ENCODE results near the gene CSMD2.
"Not testable (repeated sequence)": the region's sequence is repeated elsewhere in the genome, so short reads cannot be mapped to it uniquely, and the experiment has no call there.

The CSMD2 gene

GRCh38 chr1:34108269-34108668 is 56.8 kb downstream of the CSMD2 start:
- no peak for DNase-seq (ENCODE audit: low spot score)

GRCh38 chr1:34101151-34101550 is 63.9 kb downstream of the CSMD2 start:
- no peak for DNase-seq (ENCODE audit: low spot score)

- no peak for DNase-seq (ENCODE audit: low spot score)
These were observed 64.7 kb downstream of the CSMD2 start for GRCh38 chr1:34100332-34100731.

DNA sequence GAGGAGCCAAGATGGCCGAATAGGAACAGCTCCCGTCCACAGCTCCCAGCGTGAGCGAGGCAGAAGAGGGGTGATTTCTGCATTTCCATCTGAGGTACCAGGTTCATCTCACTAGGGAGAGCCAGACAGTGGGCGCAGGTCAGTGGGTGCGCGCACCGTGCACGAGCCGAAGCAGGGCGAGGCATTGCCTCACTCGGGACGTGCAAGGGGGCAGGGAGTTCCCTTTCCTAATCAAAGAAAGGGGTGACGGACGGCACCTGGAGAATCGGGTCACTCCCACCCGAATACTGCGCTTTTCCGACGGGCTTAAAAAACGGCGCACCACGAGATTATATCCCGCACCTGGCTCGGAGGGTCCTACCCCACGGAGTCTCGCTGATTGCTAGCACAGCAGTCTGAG is 72.6 kb downstream of the CSMD2 start:
- not testable (repeated sequence) for DNase-seq (ENCODE audit: low spot score)

- no peak for DNase-seq (ENCODE audit: low spot score)
These were observed 75.3 kb downstream of the CSMD2 start for GRCh38 chr1:34089731-34090130.

GRCh38 chr1:34087986-34088385 is 77.0 kb downstream of the CSMD2 start:
- DNase-seq (ENCODE audit: low spot score): no peak

DNA sequence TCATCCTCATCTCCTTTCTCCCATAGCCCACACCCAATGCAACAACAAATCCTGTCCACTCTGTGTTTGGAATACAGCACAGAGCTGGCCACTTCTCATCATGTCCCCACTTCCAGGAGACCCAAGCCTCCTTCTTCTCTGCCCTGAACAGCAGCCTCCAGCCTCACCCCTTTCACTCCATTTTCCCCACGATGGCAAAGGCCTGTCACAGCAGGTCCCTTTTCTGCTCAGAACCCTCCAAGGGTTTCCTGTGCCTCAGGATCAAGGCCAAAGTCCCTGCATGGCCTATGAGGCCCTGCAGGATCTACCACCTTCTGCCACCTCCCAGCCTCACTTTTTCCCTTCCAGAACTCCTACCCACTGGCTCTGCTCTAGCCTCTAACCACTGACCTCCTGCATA is 78.5 kb downstream of the CSMD2 start:
- DNase-seq (ENCODE audit: low spot score): no peak

DNA sequence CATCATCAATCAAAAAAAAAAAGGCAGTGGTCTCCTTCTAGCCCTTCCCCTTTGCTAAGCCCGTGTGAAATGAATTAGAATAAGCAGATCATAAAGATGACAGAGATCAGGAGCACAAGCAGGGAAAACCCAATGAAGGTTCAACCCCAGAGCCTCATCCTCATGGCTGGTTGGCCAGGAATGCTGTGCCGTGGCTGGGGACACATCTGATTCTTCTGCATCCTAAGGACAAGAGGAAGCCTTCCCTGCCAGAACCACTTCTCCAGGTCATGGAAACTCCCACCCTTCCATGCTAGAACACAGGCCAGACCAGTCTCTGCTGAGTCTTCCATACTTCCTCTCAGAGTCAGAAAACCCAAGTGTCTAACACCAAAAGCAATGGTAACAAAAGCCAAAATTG is 81.1 kb downstream of the CSMD2 start:
- DNase-seq (ENCODE audit: low spot score): no peak

GRCh38 chr1:34082085-34082670 is 82.9 kb downstream of the CSMD2 start:
- DNase-seq (ENCODE audit: low spot score): not testable (repeated sequence)

DNA sequence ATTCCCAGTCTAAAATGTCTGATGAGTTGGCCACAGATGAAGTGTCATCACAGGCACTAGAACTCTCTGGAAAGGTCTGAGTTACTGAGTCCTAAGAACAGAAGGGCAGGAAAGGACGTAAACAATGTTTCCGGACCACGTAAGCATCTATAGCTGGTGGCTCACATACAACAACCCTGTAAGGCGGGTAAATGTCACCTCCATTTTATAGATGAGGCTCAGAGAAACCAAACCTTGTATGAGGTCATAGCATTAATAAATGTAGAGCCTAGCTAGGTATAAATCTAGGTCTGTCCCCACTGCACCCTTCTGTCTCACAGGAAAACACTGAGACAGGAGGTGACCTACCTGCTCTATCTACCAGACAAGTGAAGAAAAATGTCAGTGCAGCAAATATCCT is 86.6 kb downstream of the CSMD2 start:
- DNase-seq (ENCODE audit: low spot score): no peak

DNA sequence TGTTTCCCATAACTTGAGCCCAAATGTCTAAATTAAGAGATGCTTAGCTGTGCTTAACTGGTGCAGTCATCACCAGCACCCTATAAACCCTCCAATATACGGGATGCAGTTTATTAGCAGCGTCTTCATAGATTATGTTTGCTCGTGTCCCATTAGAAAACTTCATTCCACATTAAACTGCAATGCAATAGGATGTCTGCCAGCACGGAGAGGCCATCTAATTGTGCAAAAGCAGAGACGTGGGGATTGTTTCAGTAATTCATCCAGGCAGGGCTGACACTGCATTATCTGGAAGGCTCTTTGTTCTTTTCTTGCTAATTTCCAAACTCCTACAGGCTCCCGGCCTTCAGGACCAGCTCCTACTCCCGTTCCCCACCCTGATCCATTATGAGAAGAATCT is 89.5 kb downstream of the CSMD2 start:
- DNase-seq (ENCODE audit: low spot score): no peak

DNA sequence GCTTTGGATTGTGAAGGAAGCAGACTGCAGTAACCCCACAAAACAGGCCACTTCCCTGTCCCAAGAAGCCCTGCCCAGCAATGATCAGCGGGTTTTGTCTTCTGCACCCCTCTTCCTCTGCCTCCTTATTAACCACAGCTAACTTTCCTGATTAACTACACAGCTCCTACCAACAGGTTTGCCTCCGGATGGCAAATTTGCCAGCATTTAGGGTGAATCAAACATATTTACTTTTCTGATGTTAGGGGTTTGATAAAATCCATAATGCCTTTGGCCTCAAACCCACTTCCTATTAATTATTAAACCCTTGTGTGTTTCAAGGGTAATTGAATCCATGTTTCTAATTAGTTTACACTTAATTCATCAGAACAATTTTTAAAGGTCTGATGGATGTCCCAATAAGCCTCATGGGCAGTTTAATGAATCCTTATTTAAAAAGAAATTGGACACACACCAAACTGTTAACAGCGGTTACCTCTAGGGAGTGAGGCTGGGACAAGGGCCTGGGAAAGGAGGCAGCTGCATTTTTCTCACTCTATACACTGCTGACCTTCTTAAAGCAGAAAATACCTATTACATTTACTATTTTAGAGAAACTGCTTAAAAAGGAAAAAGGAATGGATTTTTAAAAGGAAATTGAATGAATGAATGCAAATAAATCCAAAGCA is 91.9 kb downstream of the CSMD2 start:
- no peak for DNase-seq (ENCODE audit: low spot score)

GRCh38 chr1:34070201-34070836 is 94.7 kb downstream of the CSMD2 start:
- DNase-seq (ENCODE audit: low spot score): no peak

GRCh38 chr1:34066981-34067603 is 97.9 kb downstream of the CSMD2 start:
- no peak for DNase-seq (ENCODE audit: low spot score)

GRCh38 chr1:34066166-34066565 is 98.9 kb downstream of the CSMD2 start:
- DNase-seq (ENCODE audit: low spot score): no peak

DNA sequence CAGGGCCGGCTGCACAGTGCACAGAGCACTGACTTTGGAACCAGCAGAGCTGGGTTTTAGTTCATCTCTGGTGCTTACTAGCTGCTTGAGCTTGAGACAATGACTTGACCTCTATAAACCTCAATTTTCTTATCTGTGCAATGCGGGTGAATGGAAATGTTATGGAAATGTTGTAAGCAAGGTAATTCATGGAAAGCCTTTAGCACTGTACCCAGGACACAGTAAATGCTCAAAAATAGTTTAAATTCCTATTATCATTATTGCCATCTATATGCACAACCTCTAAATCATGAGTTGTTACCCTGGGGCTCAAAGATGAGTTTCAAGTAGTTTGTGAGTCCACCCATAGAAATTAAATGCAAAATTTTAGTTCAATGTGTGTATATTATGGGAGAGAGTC is 99.5 kb downstream of the CSMD2 start:
- DNase-seq (ENCODE audit: low spot score): no peak

DNA sequence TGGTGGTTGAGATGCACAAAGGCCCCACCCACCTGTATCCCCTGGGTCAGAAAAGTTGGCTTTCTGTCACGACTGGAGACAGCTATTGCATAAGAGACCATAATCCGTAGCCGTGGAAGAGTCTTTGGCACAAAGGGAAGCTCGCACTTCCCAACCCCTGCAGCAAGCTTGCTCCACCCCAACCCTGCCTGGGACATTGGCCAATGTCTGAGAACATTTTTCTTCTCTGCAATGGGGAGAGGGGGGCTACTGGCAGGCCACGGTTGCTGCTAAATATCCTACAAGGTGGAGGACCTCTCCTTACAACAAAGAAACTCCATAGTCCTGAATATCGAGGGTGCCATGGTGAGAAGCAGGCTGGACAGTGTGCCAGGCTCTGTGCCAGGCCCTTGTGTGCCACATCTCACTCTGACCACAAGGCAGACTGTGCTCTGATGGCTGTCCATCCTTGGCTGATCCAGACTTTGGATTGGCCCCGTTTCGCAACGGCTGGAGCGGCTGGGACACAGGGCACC is 104.1 kb downstream of the CSMD2 start:
- no peak for DNase-seq (ENCODE audit: low spot score)

GRCh38 chr1:34060187-34060730 is 104.8 kb downstream of the CSMD2 start:
- DNase-seq (ENCODE audit: low spot score): no peak

DNA sequence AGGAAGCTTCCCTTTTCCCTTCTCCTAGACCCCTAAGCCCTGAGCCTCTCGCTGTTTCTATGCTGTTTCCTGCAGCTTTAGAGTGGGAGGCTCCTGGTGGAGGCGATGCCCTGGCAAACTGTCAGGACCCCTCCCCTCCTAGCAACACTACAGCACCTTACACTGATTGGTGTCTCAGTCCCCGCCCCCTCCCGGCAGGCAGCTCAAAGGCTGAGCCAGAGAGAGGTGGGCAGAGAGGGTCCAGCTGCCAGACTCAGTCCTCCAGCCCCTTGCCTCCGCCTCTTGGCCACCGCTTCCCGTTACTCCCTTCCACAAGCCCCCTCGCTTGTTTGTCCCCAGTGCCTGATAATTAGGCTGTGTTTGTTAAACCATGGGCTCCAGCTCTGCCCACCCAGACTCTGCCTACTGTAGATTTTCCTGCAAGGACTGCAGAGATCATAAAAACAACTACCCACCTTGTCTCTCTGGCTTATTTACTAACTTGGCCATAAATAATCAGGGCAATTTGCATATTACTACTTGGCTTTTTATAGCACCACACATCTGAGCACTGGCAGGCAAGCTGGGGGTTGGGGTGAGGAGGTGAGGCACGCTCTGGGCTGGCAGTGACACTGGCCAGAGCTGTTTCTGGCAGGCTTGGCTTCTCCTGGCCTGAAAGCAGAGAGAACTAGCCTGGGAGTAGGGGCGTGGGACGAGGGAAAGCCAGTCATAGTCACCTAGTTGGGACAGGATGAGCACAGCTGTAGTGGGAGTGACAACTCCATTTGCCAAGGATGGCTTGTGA is 107.5 kb downstream of the CSMD2 start:
- DNase-seq (ENCODE audit: low spot score): no peak

GRCh38 chr1:34055818-34056217 is 109.2 kb downstream of the CSMD2 start:
- DNase-seq (ENCODE audit: low spot score): no peak

DNA sequence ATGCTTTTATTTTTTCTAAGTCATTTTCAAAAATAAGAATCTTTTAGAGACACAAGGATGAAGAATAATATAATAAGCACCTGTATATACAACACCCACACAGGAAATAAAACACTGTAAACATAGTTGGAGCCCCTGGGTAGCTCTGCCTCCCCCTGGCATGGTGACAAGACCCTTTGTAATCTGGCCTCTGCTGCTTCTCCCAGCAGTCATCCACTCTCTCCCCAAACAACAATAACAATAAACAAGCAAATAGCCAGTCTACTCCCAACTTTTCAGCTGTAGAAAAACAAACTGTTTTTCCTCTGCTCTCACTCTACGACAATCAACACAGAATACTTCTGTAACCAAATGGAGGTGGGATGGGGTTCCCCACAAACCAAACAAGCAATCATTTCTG is 110.1 kb downstream of the CSMD2 start:
- no peak for DNase-seq (ENCODE audit: low spot score)

GRCh38 chr1:34053660-34054059 is 111.4 kb downstream of the CSMD2 start:
- DNase-seq (ENCODE audit: low spot score): no peak
